Middle frontal gyrus (tissue), 1 donor: ENCODE results near the gene BCAS1.

ENCODE experiments used
- DNase-seq: peaks from one replicate; pipeline ENCODE4 v3.0.0-alpha.2; 2015; ENCODE audit warnings: low spot score; ENCODE audit errors: extremely low spot score

The BCAS1 gene, protein sequence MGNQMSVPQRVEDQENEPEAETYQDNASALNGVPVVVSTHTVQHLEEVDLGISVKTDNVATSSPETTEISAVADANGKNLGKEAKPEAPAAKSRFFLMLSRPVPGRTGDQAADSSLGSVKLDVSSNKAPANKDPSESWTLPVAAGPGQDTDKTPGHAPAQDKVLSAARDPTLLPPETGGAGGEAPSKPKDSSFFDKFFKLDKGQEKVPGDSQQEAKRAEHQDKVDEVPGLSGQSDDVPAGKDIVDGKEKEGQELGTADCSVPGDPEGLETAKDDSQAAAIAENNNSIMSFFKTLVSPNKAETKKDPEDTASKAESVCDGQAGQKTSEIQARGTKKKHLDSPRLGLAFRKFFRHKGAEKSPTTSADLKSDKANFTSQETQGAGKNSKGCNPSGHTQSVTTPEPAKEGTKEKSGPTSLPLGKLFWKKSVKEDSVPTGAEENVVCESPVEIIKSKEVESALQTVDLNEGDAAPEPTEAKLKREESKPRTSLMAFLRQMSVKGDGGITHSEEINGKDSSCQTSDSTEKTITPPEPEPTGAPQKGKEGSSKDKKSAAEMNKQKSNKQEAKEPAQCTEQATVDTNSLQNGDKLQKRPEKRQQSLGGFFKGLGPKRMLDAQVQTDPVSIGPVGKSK

DNA sequence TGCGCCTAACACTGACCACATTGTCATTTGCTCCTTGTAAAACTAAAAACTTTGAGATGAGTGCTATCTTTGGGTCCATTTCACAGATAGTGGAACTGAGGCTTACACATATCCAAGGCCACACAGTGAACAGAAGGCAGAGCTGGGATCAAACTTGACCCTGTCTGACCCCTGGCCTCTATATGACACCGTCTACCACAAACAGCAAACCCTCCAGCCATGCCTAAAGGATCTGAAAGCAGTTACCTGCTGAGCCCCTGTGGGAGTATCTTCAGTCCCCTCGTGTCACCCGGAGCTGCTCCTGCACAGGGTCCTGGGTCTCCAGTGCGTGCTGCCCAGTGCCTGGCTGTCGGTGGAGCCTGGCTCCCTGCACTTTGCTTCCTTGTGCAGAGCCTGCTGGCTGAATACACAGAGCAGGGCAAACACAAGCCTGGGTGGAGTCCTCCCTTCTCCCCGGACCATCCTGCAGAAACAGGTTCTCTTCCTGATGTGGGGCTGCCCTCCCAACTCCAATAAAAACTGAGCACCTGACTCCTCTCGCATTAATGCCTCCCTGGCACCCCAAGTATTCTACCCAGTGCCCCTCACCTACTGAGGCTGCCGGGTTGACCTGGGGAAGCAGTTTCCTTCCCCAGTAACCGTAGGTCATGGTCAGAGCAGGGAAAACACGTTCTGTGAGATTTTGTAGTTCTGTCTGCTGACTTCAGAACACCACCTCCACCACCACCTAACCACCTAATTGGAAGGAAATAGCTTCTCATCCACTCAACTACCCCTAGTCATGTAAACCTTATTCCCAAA lies at the start of gene BCAS1:
BCAS1 (minus strand) TSS at position 408 of the 801 bp plus-strand sequence. CDS start 11,876 bp downstream, outside the sequence.
- DNase-seq = no peak

DNA sequence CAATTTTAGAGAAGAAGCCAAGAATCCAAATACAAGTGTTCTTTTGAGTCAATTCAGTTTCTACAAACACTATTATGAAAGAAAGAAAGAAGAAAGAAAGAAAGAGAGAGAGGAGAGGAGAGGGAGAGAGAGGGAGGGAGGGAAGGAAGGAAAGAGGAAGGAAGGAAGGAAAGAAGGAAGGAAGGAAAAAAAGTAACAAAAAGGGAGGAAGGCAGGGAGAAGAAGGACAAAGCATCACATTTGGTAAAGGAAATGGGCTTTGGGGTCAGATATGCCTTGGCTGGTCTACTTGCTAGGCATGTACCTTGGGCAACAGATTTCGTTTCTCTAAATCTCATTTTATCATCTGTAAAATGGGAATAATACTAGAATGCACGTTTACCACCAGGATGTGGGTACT lies 49.4 kb upstream of the BCAS1 start:
- DNase-seq = no peak

DNA sequence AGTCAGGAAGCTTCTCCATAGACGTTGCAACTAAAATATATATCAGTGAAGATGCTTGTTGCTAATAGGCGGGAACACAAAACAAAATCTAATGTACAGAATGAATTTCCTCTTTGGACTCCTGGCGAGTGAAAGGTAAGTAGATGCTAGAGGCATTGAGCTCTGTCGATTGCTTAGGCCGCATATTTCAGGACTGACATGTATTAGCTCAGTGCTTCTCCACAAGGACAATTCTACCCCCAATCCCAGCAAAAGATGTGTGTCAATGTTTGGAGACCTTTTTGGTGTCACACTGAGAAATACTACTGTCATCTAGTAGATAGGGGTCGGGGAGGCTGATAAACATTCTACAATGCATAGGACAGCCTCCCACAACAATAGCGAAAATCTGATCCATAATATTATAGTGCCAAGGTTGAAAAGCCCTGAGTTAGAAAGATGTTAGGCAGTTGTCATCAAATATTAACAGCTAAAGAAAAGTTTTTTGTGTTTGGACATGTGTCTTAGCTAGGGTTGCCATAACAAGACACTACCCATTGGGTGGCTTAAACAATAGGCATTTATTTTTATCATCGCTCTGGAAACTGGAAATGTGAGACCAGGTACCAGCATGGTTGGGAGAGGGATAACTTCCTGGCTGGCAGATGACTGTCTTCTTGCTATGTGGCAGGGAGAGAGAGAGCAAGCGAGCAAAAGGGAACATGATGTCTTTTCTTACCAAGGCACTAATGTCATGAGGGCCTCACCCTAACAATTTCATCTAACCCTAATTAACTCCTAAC lies 48.0 kb upstream of the BCAS1 start:
- no peak for DNase-seq

DNA sequence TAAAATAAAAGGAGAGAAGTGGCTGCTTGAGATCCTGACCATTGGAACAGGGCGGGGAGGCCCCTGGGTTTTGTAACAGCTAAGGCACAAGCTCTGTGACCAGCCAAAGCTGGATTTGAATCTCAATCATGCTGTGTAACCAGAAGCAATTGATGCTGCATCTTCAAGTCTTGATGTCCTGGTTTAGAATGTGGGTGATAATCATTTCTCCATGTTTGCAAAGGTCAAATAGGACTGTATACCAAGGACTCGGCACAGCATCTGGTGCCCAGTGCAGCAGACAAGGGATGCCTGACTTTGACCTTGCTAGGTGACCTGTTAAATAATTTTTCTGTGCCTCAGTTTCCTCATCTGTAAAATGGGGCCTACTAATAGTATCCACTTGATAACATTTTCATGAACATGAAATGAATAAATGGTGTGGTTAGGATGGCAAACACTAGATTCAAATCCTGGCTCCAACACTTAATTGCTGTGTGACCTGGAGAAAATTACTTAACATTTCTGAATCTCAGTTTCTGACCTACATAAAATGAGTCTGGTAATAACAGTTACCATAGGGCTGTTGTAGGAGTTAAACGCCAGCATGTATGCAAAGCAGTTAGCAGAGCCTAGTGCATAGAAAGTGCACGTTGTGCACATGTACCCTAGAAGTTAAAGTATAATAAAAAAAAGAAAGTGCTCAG lies 46.3 kb upstream of the BCAS1 start:
- DNase-seq = no peak

DNA sequence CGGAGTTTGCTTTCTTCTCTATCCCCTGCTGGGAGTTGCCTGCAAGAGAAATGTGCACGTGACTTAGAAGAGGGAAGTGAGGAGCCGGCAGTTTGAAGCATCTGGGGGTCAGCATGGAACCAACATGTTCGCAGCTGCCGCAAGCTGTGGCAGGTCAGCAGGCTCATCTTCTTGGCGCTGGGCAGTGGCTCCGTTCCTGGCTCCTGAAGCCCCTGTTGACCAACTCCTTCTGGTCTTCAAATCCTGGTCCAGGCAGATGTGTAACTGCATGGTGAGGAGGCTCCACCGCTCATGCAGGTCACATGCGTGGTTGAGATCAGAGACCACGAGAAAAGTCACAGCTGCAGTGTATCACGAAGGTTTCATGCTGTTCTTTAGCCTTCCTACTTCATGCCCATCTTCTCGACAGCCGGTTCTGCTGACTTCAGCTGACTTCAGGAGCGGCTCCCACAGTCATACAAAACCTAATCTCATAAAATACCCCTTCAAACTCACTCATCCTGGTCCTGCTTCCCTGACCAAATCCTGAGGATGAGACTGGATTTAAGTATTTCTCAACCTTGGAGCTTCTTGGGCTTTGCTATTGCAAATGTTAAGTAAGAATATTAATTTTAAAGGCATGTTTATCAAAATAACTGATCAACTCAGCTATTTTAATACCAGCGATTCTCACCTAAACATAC lies 44.9 kb upstream of the BCAS1 start:
- DNase-seq = no peak

DNA sequence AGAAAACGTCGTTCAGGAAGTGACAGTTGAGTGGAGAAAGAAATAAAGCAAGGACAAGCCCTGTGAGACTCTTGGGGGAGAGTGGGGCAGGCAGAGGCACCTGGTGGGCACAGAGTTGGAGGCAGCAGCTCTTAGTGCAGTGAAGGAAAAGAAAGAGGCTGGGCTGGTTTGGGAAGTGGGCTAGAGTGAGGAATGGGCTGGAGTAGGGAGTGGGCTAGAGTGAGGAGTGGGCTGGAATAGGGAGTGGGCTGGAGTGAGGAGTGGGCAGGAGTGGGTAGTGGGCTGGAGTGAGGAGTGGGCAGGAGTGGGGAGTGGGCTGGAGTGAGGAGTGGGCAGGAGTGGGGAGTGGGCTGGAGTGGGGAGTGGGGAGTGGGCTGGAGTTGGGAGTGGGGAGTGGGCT lies 43.7 kb upstream of the BCAS1 start:
- no peak for DNase-seq

DNA sequence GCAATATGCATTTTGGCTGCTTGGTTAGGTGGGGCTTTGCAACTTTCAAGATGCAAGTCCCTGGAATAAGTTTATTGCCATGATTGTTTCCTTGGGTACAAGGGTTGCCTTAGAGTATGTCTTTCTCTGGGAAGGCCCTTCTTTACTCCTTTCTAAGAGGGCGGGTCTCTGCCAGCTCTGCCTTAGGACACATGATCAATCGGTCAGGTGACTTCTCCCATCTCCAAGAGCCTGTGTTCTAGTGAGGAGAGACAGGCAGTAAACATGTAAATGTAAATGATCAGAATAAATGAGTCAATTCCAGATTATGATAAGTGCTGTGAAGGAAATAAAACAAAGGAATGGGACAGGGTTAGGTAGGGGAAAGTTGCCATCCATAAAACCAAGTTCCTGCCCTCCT lies 43.2 kb upstream of the BCAS1 start:
- DNase-seq = no peak

DNA sequence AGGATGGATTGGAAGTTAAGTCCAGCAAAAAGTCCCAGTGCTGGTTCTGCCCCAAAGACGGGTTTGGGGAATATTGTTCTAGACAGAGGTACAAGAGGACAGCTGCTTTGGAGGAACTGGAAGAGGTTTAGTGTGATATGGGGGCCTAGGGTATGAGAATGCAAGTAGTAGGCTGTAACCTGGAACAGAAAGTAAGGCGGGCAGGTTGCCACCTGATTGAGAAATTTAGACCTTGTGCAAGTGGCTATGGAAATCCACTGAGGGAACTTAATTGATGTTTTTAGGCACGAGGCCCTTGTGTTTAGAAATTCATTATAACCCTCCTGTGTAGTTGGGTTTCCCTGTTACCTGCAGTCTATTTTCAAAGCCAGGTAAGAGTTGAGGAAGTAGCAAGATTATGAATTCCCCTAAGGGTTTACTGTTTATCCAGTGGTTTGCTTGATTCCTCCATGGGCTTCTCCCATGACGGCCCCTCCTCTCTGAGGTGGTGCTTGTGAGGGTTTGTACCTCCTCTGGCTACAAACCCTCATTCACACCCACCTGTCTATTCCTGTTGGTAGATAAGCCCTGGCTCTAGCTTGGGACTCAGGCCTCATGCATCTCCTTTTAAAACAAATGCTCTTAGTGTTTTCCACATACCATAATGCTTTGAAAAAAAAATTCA lies 42.0 kb upstream of the BCAS1 start:
- DNase-seq = no peak

DNA sequence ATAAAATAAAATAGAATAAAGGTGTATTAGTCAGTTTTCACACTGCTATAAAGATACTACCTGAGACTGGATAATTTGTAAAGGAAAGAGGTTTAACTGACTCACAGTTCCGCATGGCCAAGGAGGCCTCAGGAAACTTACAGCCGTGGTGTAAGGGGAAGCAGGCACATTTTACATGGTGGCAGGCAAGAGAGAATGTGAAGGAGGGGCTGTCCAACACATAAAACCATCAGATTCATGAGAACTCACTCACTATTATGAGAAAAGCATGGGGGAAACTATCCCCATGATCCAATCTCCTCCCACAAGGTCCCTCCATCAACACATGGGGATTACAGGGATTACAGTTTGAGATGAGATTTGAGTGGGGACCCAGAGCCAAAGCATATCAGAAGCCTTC lies 41.1 kb upstream of the BCAS1 start:
- no peak for DNase-seq

DNA sequence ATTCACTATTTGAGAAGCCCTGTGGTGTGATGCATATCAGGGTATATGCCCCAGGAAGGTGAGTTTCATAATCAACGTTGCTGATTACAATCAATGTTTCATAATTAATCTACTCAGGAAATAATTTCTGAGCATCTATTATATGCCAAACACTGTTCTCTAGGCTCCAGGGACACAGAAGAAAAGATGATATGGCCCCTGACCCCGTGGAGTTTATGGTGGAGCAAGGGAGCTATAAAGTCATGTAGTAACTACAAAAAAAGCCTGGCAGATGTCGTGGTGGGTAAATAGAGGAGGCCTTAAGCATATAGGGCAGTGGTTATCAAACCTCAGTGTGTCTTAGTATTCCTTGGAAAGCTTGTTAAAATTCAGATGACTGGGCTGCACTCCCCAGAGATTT lies 40.1 kb upstream of the BCAS1 start:
- no peak for DNase-seq

DNA sequence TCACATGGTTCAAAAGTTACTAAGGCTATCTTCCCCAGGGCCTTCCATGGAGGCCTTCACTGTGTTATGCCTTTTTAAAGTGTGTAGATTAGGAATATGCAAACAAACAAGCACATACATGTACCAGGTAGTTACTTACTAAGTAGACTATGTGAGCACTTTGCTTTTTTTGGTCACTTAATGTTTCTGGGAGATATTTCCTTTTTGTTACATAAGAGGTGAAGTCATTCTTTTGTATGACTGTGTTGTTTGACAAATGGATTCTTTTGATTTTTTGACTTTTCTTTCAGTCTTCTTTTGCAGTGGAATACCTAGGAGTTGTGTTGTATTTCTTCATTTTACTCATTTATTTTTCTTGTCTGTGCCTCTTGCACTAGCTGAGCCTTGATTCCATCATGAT lies 39.6 kb upstream of the BCAS1 start:
- DNase-seq = no peak

DNA sequence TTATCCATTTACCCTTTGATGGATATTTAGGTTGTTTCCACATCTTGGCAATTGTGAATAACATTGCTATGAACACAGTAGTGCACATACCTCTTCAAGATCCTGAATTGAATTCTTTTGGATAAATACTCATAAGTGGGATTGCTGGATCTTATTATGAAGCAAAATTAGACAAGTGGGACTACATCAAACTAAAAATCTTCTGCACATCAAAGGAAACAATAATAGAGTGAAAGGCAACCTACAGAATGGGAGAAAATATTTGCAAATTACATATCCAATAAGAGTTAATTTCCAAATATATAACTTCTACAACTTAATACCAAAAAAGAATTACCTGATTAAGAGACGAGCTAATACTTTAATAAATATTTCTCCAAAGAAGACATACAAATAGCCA lies 38.4 kb upstream of the BCAS1 start:
- no peak for DNase-seq

DNA sequence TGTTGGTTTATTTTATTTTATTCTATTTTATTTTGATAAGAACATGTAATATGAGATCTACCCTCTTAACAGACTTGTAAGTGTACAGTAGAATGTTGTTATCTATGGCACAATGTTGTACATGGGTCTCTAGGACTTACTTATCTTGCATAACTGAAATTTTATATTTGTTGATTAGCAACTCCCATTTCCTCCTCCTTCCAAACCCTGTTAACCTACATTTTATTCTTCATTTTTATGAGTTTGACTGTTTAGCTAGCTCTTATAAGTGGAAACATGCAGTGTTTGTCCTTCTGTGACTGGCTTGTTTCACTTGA lies 37.9 kb upstream of the BCAS1 start:
- no peak for DNase-seq

DNA sequence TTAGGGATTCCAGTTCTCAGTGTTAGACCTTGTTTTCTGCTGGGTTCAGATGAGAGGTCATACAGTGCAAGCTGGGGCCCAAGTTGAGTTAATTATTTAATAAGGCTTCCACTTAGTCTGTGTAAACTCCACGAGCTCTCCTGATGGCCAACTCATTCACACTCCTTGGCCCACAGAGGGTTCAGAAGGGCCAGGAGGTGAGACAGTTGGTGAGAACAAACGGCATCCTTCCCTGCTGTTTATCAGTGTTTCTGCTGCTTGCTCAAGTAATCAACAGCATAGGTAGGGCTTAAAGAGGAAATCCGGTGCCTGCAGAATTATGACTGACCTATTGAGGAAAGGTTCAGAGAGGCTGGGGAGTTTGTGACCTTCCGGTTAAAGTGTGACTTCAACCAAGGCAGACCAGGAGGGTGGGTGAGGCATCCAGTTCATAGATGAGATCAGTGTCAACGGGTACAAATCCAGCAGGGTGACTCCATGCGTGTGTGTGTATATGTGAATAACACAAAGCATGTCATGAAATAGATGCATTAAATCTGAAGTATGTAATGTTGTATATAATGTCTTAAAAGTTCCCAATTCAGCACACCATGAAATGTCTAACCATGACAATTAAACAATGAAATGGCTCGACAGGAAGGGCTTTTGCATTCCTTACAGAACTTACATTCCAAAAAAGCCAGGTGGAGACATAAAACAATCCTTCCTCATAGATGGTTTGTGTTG lies 37.4 kb upstream of the BCAS1 start:
- no peak for DNase-seq

DNA sequence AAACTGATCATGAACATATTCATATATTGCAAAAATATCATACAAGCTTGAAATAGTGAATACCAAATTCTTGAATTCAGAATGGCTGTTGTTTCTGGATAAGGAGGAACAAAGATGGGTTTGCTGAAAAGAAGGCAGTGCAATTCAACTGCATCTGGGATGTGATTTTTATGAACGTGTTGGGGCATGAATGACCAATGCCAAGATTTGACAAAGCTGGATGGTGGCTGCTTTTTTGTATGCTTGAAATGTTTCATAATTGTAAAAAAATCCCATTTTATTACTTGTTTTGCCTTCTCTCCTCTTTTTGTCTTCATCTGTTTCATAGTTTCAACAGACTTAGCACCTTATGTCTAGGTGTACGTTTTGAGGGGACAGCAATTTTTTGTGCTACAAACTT lies 36.8 kb upstream of the BCAS1 start:
- no peak for DNase-seq

DNA sequence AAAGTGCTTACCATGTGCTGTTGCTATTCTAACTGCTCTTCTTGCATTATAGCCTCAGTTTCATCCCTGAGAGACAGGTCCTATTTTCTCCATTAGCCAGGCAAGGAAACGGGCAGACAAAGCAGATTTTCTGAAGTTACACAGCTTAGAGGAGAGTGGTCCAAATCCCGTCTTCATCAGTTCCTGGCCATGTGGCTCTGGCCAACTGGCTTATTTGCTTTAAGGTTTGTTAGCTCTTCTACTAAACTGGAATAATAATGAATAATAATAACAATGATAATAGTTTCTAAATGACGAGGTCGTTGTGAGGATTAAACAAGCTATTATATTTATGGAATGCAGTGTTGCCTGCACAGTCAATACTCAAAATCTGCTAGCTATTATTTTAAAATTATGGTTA lies 35.8 kb upstream of the BCAS1 start:
- DNase-seq = no peak

DNA sequence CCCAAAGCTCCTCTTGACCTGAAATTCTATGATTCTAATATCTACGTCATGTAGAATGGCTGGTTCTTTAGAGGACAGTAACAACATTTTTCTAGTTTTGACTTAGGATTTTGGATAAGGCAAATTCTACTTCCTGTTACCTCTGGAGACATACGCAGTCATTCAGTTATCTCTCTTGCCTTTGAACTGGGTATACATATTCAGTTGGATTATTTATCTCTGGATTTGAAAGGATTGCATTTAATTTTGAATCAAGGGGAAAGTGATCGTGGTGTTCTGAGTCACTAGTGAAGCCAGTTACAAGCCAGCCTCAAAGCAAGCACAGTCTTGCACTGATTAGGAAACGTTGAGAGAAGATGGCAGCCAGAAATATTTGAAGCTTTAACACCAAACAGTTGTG lies 35.3 kb upstream of the BCAS1 start:
- no peak for DNase-seq

DNA sequence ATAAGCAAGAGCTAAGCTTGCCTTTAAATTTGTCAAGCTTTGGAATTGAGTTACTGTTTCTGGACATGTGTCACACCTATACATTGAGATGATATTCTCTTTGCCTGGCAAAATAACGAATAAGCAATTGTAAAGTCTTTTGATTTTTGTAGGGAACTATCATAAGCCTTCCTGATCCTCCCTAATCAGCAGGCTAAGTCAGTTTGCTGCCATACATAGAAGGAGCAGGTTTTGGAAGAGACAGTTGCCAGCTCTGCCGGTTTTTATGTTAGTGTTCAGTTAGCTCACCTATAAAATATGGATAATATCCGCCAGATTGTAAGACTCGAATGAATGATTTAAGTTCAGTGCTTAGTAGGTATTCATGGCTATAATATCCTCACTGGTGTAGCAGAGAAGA lies 34.4 kb upstream of the BCAS1 start:
- DNase-seq = no peak
